Breast epithelium (tissue), 4 donors: ENCODE results near the gene MUC4. TPM values are rescaled to one million over a fixed set of nuclear protein-coding genes. Genes with fewer than 3 reads are reported as not detected.

Experiments
- DNase-seq, 2 donors: peaks; one replicate each; pipeline ENCODE4 v3.0.0-alpha.2; 2019; ENCODE audit warnings: low spot score in 2 of 2
- H3K27ac ChIP-seq, 2 donors: fragments of 200-600 bp; sonication (generic) in 1 of 2; one replicate each; pipeline ENCODE4 v1.5.1; 2016 to 2019; ENCODE audit warnings: mild to moderate bottlenecking in 1 of 2
- H3K27me3 ChIP-seq, 2 donors: fragments of 200-600 bp; sonication (generic) in 1 of 2; one replicate each; pipeline versions ENCODE4 v1.5.1 to v1.6.0; 2017 to 2019; ENCODE audit warnings: control low read depth in 1 of 2, mild to moderate bottlenecking in 1 of 2
- H3K36me3 ChIP-seq: fragments of 200-600 bp; one replicate; pipeline ENCODE4 v1.5.1; 2019
- H3K4me1 ChIP-seq, 2 donors: fragments of 200-600 bp; sonication (generic); one replicate each; pipeline ENCODE4 v1.5.1; 2016 to 2019; ENCODE audit warnings: control low read depth in 1 of 2
- H3K4me3 ChIP-seq, 3 donors: fragments of 200-600 bp; sonication (generic); 1 replicate in 2 of 3; 2 replicates in 1 of 3; pipeline ENCODE4 v1.5.1; 2016 to 2019; ENCODE audit warnings: mild to moderate bottlenecking in 3 of 3, moderate library complexity in 2 of 3
- H3K9me3 ChIP-seq, 2 donors: fragments of 200-600 bp; sonication (generic) in 1 of 2; one replicate each; pipeline ENCODE4 v1.5.1; 2016 to 2019; ENCODE audit warnings: control low read depth in 1 of 2
- POLR2A ChIP-seq: fragments of 450-650 bp; IDR thresholded peaks from one replicate; pipeline ENCODE4 v1.6.1; 2016; ENCODE audit warnings: antibody characterized with exemption, mild to moderate bottlenecking, moderate library complexity
- POLR2AphosphoS5 ChIP-seq, 3 donors: sonication (generic); formaldehyde crosslinking; IDR thresholded peaks; one replicate each; pipeline ENCODE4 v1.6.1; 2017; ENCODE audit warnings: antibody characterized with exemption in 3 of 3
- intact Hi-C: fragments of 100-400 bp; cut with DNase I; formaldehyde crosslinking; loops from one replicate; pipeline ENCODE4 v1.15.1; 2023; ENCODE audit warnings: low total_unique reads
- total RNA-seq, 3 donors: library from RNA; depleted of rRNA; stranded (reverse); fragments of >200 nt; gene quantifications; one replicate each; pipeline ENCODE4 v1.1.0, GENCODE V29; 2016
- TF ChIP-seq, protein P1 (sequence below), 3 donors: fragments of 450-650 bp; IDR thresholded peaks; one replicate each; pipeline ENCODE4 v1.5.1; 2016 to 2017; ENCODE audit warnings: antibody characterized with exemption in 3 of 3, mild to moderate bottlenecking in 3 of 3, moderate library complexity in 3 of 3

The MUC4 gene
- total RNA-seq, 3 donors from 2014 or later = under 0.01 to 1.3 TPM; not detected in 1

- Histone ChIP-seq H3K4me1 (no peaks in the 10 kb centered on the region), H3K27me3 (no peaks in the 10 kb centered on the region), H3K4me3 (no peak overlapping the region), H3K9me3 (no peaks in the 10 kb centered on the region), H3K36me3 (no peaks in the 10 kb centered on the region), H3K27ac (no peak overlapping the region)
- no peak for DNase-seq
- intact Hi-C loops = no loop called here
- TF ChIP-seq POLR2A (no peak), POLR2AphosphoS5 (IDR thresholded peaks at IDR 0.05) (no peak)
- TF ChIP-seq, protein P1, sequence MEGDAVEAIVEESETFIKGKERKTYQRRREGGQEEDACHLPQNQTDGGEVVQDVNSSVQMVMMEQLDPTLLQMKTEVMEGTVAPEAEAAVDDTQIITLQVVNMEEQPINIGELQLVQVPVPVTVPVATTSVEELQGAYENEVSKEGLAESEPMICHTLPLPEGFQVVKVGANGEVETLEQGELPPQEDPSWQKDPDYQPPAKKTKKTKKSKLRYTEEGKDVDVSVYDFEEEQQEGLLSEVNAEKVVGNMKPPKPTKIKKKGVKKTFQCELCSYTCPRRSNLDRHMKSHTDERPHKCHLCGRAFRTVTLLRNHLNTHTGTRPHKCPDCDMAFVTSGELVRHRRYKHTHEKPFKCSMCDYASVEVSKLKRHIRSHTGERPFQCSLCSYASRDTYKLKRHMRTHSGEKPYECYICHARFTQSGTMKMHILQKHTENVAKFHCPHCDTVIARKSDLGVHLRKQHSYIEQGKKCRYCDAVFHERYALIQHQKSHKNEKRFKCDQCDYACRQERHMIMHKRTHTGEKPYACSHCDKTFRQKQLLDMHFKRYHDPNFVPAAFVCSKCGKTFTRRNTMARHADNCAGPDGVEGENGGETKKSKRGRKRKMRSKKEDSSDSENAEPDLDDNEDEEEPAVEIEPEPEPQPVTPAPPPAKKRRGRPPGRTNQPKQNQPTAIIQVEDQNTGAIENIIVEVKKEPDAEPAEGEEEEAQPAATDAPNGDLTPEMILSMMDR (IDR thresholded peaks at IDR 0.05) = no peak
These were observed 93.2 kb downstream of the MUC4 start for GRCh38 chr3:195718477-195718984.

DNA sequence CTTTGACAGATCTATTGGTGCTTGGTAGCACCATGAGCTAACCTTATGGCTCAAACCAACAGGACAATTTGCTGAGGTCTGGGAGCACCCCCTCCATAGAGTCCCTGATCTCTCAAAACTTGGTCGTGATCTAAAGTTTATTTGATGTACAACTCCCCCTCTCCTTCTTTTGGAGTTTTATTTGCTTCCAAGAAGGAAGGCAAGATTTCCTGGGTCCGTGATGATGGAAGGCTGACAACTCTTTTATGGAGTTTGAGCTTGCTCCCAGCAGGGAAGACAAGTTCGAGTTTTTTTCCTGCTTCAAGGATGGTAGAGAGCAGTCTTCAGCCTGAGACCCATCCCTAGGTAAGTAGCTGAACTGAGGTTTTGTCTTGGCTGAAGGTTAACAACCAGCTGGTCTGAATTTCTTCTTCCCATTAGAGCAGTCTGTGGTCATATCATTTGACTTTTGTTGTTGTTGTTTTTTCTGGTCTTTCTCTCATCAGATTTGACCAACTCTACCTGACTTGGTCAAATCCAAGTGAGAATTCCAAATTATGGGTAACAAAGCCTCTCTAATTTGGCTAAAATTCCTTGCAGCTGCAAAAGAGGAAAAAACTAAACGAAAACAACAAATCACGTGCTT, 93.8 kb downstream of the MUC4 start:
- no peak overlapping the region for H3K27ac ChIP-seq
- no peaks in the 10 kb centered on the region for H3K9me3 ChIP-seq
- intact Hi-C loops = no loop called here
- no peak for TF ChIP-seq POLR2AphosphoS5 (IDR thresholded peaks at IDR 0.05)
- TF ChIP-seq, protein P1 (IDR thresholded peaks at IDR 0.05) = no peak
- TF ChIP-seq POLR2A = no peak
- H3K4me1 ChIP-seq = no peaks in the 10 kb centered on the region
- H3K36me3 ChIP-seq = no peaks in the 10 kb centered on the region
- H3K27me3 ChIP-seq = no peaks in the 10 kb centered on the region
- DNase-seq = no peak
- no peak overlapping the region for H3K4me3 ChIP-seq

DNA sequence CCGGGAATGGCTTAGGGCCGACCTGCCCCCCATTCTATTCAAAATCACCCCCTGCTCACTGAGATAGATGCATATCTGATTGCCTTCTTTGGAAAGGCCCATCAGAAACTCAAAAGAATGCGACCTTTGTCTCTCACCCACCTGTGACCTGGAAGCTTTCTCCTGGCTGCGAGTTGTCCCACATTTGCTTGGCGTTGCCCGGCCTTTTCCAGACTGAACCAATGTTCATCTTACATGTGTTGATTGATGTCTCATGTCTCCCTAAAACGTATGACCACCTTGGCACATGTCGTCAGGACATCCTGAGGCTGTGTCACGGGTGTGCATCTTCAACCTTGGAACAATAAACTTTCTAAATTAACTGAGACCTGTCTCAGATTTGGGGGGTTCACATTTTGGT, 94.3 kb downstream of the MUC4 start:
- DNase-seq = no peak
- Histone ChIP-seq H3K27me3 (no peaks in the 10 kb centered on the region), H3K4me3 (no peak overlapping the region), H3K36me3 (no peaks in the 10 kb centered on the region), H3K9me3 (no peaks in the 10 kb centered on the region), H3K4me1 (no peaks in the 10 kb centered on the region), H3K27ac (no peak overlapping the region)
- intact Hi-C loops = no loop called here
- TF ChIP-seq POLR2A (no peak), POLR2AphosphoS5 (IDR thresholded peaks at IDR 0.05) (no peak)
- TF ChIP-seq, protein P1 (IDR thresholded peaks at IDR 0.05) = no peak

- Histone ChIP-seq H3K27me3 (no peaks in the 10 kb centered on the region), H3K4me3 (no peak overlapping the region), H3K4me1 (no peaks in the 10 kb centered on the region), H3K9me3 (no peaks in the 10 kb centered on the region), H3K36me3 (no peaks in the 10 kb centered on the region), H3K27ac (no peak overlapping the region)
- DNase-seq = no peak
- intact Hi-C loops = no loop called here
- TF ChIP-seq, protein P1 (IDR thresholded peaks at IDR 0.05) = no peak
- no peak for TF ChIP-seq POLR2A
These were observed 96.0 kb downstream of the MUC4 start for GRCh38 chr3:195715583-195716266.

DNA sequence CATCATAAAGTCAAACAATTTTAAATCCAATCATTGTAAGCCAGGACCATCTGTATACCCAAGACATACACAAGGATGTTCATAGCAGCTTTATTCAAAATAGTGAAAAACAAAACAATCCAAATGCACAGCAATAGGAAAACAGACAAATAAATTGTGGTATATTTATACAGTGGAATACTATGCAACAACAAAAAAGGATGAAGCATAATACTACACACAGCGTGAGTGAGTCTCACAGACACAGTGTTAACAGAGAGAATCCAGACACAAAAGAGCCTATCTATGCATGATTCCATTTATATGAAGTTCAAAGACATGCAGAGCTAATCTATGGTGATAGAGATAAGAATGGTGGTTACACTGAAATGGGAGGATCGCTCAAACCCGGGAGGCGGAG, 96.6 kb downstream of the MUC4 start:
- Histone ChIP-seq H3K27me3 (no peaks in the 10 kb centered on the region), H3K4me1 (no peaks in the 10 kb centered on the region), H3K27ac (no peak overlapping the region), H3K9me3 (no peaks in the 10 kb centered on the region), H3K4me3 (no peak overlapping the region), H3K36me3 (no peaks in the 10 kb centered on the region)
- no peak for TF ChIP-seq POLR2A
- TF ChIP-seq POLR2AphosphoS5 (IDR thresholded peaks at IDR 0.05) = no peak
- TF ChIP-seq, protein P1 (IDR thresholded peaks at IDR 0.05) = no peak
- intact Hi-C loops = no loop called here
- DNase-seq = no peak
